ENCODE data around the gene ZBP1.

ZBP1 gene

GRCh38 chr20:57579898-57580447 lies 40.3 kb downstream of the ZBP1 start:
- TF ChIP-seq CTCF (conservative IDR thresholded peaks at IDR 0.05; ENCODE audit: low read depth): no peak
- H3K27ac ChIP-seq: no peak overlapping the region
- ChIA-PET POLR2A (ENCODE audit: low non-redundant PET) (no interaction called here), CTCF (interaction anchor here (0.5 kb wide), 1 partner anchor 1208 kb away, joined by 3 read pairs; no protein-coding TSS in a partner anchor)
- peak; percentile 36 for DNase-seq (ENCODE audit: low spot score)

- H3K27ac ChIP-seq: no peak overlapping the region
- no peak for TF ChIP-seq CTCF (conservative IDR thresholded peaks at IDR 0.05; ENCODE audit: low read depth)
These were observed 40.8 kb downstream of the ZBP1 start for GRCh38 chr20:57579331-57579897.

GRCh38 chr20:57578476-57579165 lies 41.6 kb downstream of the ZBP1 start:
- no peak for DNase-seq (ENCODE audit: low spot score)
- TF ChIP-seq CTCF (conservative IDR thresholded peaks at IDR 0.05; ENCODE audit: low read depth): no peak
- POLR2A ChIA-PET (ENCODE audit: low non-redundant PET): no interaction called here

More at GRCh38 chr20:57579331-57579897, 40.8 kb downstream of the ZBP1 start:
- ChIA-PET CTCF (interaction anchor here (1.3 kb wide), 1 partner anchor 15 kb away, joined by 3 read pairs; no protein-coding TSS in a partner anchor), POLR2A (ENCODE audit: low non-redundant PET) (no interaction called here)
- DNase-seq (ENCODE audit: low spot score): no peak

GRCh38 chr20:57577679-57578475 lies 42.3 kb downstream of the ZBP1 start:
- POLR2A ChIA-PET (ENCODE audit: low non-redundant PET): no interaction called here
- H3K27ac ChIP-seq: no peak overlapping the region
- CTCF ChIA-PET: interaction anchor here (0.8 to 1.3 kb wide), 2 partner anchors 17 to 112 kb away, joined by 3 to 6 read pairs; no protein-coding TSS in a partner anchor
- DNase-seq (ENCODE audit: low spot score): no peak
- TF ChIP-seq CTCF (conservative IDR thresholded peaks at IDR 0.05; ENCODE audit: low read depth): no peak

More at GRCh38 chr20:57578476-57579165, 41.6 kb downstream of the ZBP1 start:
- no peak overlapping the region for H3K27ac ChIP-seq
- CTCF ChIA-PET: interaction anchor here (0.6 to 1.3 kb wide), 3 partner anchors 16 to 113 kb away, joined by 3 to 6 read pairs (median 5); no protein-coding TSS in a partner anchor

GRCh38 chr20:57576617-57577550 lies 43.3 kb downstream of the ZBP1 start:
- no peak for DNase-seq (ENCODE audit: low spot score)
- no peak for TF ChIP-seq CTCF (conservative IDR thresholded peaks at IDR 0.05; ENCODE audit: low read depth)
- CTCF ChIA-PET: interaction anchor here (0.6 to 1.2 kb wide), 2 partner anchors 9 to 36 kb away, joined by 3 to 4 read pairs; no protein-coding TSS in a partner anchor
- no peak overlapping the region for H3K27ac ChIP-seq
- POLR2A ChIA-PET (ENCODE audit: low non-redundant PET): no interaction called here
